ENCODE data around the gene GRB14.

GRB14 gene

DNA sequence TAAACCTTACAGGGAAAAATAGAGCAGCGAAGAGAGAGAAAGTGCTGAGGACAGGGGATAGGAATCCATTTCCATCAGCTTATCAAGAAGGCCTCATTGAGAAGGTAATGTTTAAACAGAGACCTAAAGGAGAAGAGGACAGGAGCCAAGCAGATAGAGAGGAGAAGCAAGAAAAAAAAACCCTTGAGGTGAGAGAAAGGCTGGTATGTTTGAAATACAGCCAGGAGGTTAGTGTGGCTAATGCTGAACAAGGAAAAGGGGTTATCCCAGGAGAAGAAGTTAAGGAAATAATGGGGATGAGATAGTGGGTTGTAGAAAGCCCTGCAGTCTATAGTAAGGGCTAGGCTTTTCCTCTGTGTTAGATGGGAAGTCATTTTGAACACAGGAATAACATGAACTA is 90.8 kb downstream of the GRB14 start:
- H3K9me3 ChIP-seq (ENCODE audit: low read length): no peaks in the 10 kb centered on the region
- H3K27me3 ChIP-seq (ENCODE audit: insufficient read depth, low read length): no peaks in the 10 kb centered on the region
- H2AFZ ChIP-seq (ENCODE audit: low read depth, low read length): no peak overlapping the region
- no peaks in the 10 kb centered on the region for H3K36me3 ChIP-seq (ENCODE audit: insufficient read depth, low read length)
- H3K4me1 ChIP-seq (ENCODE audit: insufficient read depth, low read length): no peaks in the 10 kb centered on the region
- no peak overlapping the region for H3K4me3 ChIP-seq (ENCODE audit: low read length)

DNA sequence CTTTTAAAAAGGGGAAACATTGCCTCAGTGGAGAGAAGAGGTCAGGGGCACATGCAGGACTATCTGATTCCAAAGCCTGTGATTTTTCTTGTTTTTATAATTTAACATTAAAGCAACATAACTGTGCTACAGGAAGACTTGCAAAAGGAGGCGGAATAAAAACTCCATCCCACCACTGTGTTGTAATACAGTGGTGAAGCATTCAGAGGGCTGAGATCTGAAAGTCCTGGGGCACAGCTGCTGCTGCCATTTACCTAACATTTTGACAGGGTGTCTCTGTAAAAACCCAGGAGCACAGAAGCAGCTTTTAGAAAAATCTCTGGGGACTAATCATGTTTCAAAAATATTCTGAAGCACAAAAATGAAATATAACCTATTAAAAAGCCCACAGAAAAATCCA is 97.6 kb downstream of the GRB14 start:
- H3K4me3 ChIP-seq (ENCODE audit: low read length): no peak overlapping the region
- H2AFZ ChIP-seq (ENCODE audit: low read depth, low read length): no peak overlapping the region
- H3K9me3 ChIP-seq (ENCODE audit: low read length): no peaks in the 10 kb centered on the region

DNA sequence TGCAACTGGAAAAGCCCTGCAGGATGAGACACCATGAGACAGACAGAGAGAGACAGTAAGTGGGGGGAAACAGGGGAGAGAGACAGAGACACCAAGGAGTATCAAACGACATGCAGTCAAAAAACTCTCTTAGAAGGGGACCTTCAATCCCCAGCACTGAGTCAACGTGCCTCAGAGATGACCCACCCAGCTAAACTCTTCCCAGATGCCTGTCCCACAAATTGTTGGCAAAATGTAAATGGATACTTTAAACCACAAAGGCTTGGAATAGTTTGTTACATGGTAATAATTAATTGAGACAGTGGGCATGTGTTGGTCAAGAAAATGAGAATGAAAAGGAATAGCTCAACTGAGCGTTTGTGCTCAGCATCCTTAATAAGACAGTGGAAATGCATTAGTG is 98.3 kb downstream of the GRB14 start:
- H3K9me3 ChIP-seq (ENCODE audit: low read length): no peaks in the 10 kb centered on the region
- H3K27me3 ChIP-seq (ENCODE audit: insufficient read depth, low read length): no peaks in the 10 kb centered on the region
- H3K4me1 ChIP-seq (ENCODE audit: insufficient read depth, low read length): no peaks in the 10 kb centered on the region
- no peak overlapping the region for H2AFZ ChIP-seq (ENCODE audit: low read depth, low read length)
- no peaks in the 10 kb centered on the region for H3K36me3 ChIP-seq (ENCODE audit: insufficient read depth, low read length)
- H3K4me3 ChIP-seq (ENCODE audit: low read length): no peak overlapping the region

More for the DNA sequence above, 97.6 kb downstream of the GRB14 start:
- Histone ChIP-seq H3K27me3 (ENCODE audit: insufficient read depth, low read length) (no peaks in the 10 kb centered on the region), H3K4me1 (ENCODE audit: insufficient read depth, low read length) (no peaks in the 10 kb centered on the region), H3K36me3 (ENCODE audit: insufficient read depth, low read length) (no peaks in the 10 kb centered on the region)

DNA sequence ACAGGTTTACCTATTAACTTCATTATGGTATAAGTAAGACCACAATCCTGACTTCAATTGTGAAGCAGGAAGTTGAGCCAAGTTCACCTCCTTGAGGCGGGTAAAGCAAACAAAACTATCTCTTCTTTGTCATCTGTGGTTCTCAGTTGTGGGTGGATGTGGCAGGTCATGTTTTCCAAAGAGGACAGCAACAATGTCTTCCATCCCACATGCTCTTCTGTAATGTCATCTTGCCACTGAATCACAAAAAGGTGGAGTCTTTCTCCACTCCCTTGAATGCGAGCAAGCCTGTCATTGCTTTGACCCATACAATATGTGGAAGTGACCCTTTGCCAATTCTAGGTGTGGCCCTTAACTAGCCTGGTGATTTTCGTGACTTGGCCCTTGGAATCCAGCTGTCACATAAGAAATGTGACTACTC is 98.7 kb downstream of the GRB14 start:
- H3K9me3 ChIP-seq (ENCODE audit: low read length): no peaks in the 10 kb centered on the region
- H3K27me3 ChIP-seq (ENCODE audit: insufficient read depth, low read length): no peaks in the 10 kb centered on the region
- no peak overlapping the region for H2AFZ ChIP-seq (ENCODE audit: low read depth, low read length)
- no peaks in the 10 kb centered on the region for H3K36me3 ChIP-seq (ENCODE audit: insufficient read depth, low read length)
- no peak overlapping the region for H3K4me3 ChIP-seq (ENCODE audit: low read length)
- no peaks in the 10 kb centered on the region for H3K4me1 ChIP-seq (ENCODE audit: insufficient read depth, low read length)

DNA sequence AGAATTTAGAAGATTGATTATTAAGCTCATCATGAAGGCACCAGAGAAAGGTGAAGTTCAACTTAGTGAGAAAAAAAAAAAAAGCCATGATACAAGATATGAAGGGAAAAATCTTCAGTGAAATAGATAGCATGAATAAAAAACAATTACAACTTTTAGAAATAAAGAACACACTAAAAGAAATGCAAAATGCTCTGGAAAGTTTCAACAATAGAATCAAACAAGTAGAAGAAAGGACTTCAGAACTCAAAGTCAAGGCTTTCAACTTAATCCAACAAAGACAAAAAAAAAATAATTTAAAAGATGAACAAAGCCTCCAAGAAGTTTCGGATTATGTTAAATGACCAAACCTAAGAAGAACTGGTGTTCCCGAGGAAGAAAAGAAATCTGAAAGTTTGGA is 105.5 kb downstream of the GRB14 start:
- Histone ChIP-seq H3K9me3 (ENCODE audit: low read length) (peaks cover 2% of the 10 kb centered on the region), H3K4me1 (ENCODE audit: insufficient read depth, low read length) (no peaks in the 10 kb centered on the region), H3K4me3 (ENCODE audit: low read length) (no peak overlapping the region), H2AFZ (ENCODE audit: low read depth, low read length) (no peak overlapping the region), H3K36me3 (ENCODE audit: insufficient read depth, low read length) (no peaks in the 10 kb centered on the region), H3K27me3 (ENCODE audit: insufficient read depth, low read length) (no peaks in the 10 kb centered on the region)

DNA sequence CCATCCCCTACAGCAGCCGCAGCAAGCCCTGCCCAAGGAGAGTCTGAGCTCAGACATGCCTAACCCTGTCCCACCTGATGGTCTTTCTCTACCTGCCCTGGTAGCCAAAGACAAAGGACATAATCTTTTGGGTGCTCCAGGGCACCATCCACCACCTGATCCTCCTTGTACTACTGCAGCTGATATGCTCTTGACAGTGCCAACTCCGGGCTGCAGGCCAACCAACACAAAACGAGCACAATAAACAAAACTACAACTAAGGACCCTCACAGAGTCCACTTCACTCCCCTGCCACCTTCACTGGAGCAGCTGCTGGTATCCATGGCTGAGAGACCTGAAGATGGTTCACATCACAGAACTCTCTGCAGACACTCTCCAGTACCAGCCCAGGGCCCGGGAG is 106.3 kb downstream of the GRB14 start:
- Histone ChIP-seq H2AFZ (ENCODE audit: low read depth, low read length) (no peak overlapping the region), H3K4me3 (ENCODE audit: low read length) (no peak overlapping the region), H3K36me3 (ENCODE audit: insufficient read depth, low read length) (no peaks in the 10 kb centered on the region), H3K27me3 (ENCODE audit: insufficient read depth, low read length) (no peaks in the 10 kb centered on the region), H3K9me3 (ENCODE audit: low read length) (peaks cover 2% of the 10 kb centered on the region), H3K4me1 (ENCODE audit: insufficient read depth, low read length) (no peaks in the 10 kb centered on the region)

DNA sequence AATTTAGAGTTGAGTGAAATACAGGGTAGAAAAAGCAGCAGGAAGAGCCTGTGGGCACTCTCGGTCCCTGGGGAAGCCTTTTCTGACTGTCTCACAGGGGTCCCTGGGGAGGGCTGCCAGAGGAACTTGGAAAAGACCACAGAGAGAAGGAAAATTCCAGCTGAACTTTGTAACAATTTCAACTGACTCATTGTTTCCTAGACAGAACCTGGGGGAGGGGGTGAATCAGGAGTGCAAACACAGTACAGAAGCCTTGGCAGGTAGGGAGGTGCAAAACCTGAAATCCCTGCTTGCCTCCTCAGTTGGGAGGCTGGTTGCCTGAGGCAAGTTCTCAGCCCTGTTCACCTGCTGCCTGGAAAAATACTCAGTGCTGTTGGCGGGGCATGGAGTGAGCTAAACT is 106.8 kb downstream of the GRB14 start:
- H3K4me3 ChIP-seq (ENCODE audit: low read length): no peak overlapping the region

DNA sequence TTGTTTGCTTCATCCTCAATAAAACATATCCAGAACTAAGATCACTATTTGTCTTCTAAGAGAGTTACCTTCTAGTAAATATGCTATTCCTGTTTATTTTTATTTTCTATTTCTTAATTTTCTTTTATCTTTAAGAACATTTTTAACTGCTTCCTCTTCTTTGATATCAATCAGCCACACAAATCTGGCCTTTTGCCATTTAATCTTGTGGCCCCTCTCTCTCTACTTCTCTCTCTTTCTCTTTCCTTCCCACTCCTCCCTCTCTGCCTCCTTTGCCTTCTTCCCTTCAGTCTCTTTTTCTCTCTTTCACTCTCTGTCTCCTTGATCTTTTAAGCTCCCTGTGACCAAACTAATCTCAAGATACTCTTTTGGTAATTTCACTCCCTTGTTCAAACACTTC is 108.4 kb downstream of the GRB14 start:
- H3K9me3 ChIP-seq (ENCODE audit: low read length): peaks cover 2% of the 10 kb centered on the region
- no peaks in the 10 kb centered on the region for H3K4me1 ChIP-seq (ENCODE audit: insufficient read depth, low read length)
- H2AFZ ChIP-seq (ENCODE audit: low read depth, low read length): no peak overlapping the region
- no peak overlapping the region for H3K4me3 ChIP-seq (ENCODE audit: low read length)
- no peaks in the 10 kb centered on the region for H3K27me3 ChIP-seq (ENCODE audit: insufficient read depth, low read length)
- no peaks in the 10 kb centered on the region for H3K36me3 ChIP-seq (ENCODE audit: insufficient read depth, low read length)

More for the DNA sequence above, 106.8 kb downstream of the GRB14 start:
- Histone ChIP-seq H3K4me1 (ENCODE audit: insufficient read depth, low read length) (no peaks in the 10 kb centered on the region), H3K27me3 (ENCODE audit: insufficient read depth, low read length) (no peaks in the 10 kb centered on the region), H2AFZ (ENCODE audit: low read depth, low read length) (no peak overlapping the region), H3K9me3 (ENCODE audit: low read length) (peaks cover 2% of the 10 kb centered on the region), H3K36me3 (ENCODE audit: insufficient read depth, low read length) (no peaks in the 10 kb centered on the region)

DNA sequence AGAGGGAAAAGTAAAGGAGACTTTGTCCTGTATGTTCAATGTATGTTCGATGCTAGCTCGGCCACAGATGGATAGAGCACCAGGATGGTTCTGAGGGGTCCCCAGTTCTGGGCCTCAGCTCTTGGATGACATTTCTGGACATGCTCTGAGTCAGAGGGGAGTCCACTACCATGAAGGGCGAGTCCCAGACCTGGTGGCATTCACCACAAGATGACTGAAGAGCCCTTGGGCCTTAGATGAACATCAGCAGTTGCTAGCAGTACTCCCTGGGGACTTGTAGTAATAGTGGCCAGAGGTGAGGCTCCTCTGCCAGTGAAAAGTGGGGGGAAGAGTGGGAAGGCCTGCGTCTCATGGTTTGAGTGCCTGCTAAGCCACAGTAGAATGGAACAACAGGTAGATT is 109.5 kb downstream of the GRB14 start:
- Histone ChIP-seq H3K36me3 (ENCODE audit: insufficient read depth, low read length) (no peaks in the 10 kb centered on the region), H3K9me3 (ENCODE audit: low read length) (peaks cover 2% of the 10 kb centered on the region), H3K27me3 (ENCODE audit: insufficient read depth, low read length) (no peaks in the 10 kb centered on the region), H2AFZ (ENCODE audit: low read depth, low read length) (no peak overlapping the region), H3K4me3 (ENCODE audit: low read length) (no peak overlapping the region), H3K4me1 (ENCODE audit: insufficient read depth, low read length) (no peaks in the 10 kb centered on the region)

DNA sequence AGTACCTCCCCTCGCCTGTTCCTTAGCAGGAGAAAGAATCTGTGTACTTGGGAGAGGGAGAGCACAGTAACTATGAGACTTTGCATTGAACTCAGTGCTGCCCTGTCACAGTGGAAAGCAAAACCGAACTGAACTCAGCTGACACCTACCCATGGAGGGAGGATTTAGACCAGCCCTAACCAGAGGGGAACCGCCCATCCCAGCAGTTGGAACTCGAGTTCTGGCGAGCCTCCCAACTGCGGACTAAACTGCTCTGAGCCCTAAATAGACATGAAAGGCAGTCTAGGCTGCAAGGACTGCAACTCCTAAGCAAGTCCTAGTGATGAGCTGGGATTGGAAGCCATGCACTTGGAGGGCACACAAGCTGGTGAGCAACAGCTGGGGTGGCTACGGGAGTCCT is 110.4 kb downstream of the GRB14 start:
- Histone ChIP-seq H3K4me1 (ENCODE audit: insufficient read depth, low read length) (no peaks in the 10 kb centered on the region), H2AFZ (ENCODE audit: low read depth, low read length) (no peak overlapping the region), H3K9me3 (ENCODE audit: low read length) (peaks cover 2% of the 10 kb centered on the region), H3K36me3 (ENCODE audit: insufficient read depth, low read length) (no peaks in the 10 kb centered on the region), H3K4me3 (ENCODE audit: low read length) (no peak overlapping the region), H3K27me3 (ENCODE audit: insufficient read depth, low read length) (no peaks in the 10 kb centered on the region)

DNA sequence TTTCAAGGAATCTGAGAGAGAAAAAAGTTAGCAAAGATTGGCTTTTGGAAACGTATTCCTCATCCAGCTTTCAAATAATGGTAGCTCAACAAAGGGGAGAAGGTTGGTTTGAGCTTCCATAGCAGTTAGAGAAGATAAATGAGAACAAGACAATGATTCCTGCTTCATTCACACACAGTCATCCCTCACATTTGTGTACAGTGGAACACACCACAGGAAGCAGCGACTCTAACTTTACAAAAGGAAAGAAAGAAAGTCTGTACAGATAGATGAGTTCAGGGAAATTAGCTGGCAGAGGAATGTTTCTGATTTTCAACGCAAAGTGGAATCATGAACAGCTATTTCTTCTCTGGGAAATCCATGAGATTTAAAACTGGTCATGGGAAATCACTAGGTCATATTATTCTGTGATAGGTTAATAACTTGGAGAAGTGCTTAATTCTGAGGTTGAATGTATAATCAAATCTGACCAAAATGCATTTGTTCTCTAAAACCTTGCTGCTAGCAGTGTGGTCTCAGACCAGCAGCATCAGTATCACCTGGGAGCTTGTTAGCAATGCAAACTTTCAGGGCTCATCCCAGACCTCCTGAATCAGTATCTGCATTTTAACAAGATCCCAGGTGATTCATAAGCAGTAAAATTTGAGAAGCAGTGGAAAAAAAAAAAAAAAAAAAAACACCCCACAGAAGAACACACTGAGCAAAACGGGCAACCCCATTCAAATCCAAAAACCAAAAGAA is 112.0 kb downstream of the GRB14 start:
- Histone ChIP-seq H3K4me1 (ENCODE audit: insufficient read depth, low read length) (no peaks in the 10 kb centered on the region), H3K4me3 (ENCODE audit: low read length) (no peak overlapping the region), H3K9me3 (ENCODE audit: low read length) (no peaks in the 10 kb centered on the region), H2AFZ (ENCODE audit: low read depth, low read length) (no peak overlapping the region), H3K36me3 (ENCODE audit: insufficient read depth, low read length) (no peaks in the 10 kb centered on the region), H3K27me3 (ENCODE audit: insufficient read depth, low read length) (no peaks in the 10 kb centered on the region)

DNA sequence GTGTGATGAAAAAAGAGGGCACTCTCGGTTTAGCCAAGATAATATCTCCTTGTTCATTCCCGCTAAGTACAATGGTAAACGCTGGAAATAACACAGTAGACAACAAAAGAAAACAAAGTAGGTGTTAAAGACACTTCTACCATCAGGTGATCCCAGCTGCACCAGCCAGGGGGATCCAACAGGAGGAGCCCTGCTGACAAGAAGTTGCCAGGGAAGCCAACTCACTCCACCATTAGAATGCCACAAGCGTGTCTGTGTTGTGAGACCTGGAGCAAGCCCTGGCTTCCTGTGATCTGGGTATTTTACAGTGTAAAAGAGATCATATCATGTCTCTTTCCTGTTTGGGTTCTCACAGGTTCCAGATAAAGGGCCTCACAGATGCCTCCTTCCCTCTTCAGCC is 117.0 kb downstream of the GRB14 start:
- Histone ChIP-seq H3K9me3 (ENCODE audit: low read length) (no peaks in the 10 kb centered on the region), H2AFZ (ENCODE audit: low read depth, low read length) (no peak overlapping the region), H3K27me3 (ENCODE audit: insufficient read depth, low read length) (no peaks in the 10 kb centered on the region)

DNA sequence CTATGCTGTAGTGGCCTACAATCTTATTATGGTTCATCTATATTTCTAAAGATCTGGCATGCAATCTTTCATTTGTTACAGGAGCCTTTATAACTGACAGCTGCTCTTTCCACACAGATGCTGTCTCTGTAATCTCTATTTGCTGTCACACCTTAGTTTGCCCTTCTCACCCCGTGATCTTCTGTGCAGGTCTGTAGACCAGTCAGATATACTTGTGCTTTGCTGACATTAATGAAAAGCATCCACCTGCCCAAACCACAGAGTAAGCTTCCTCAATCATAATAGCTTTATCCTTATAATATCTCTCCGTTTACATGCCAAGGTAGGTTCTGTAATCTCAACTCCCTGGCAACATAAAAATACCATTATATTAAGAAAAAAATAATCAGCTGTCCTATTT is 122.4 kb downstream of the GRB14 start:
- Histone ChIP-seq H3K9me3 (ENCODE audit: low read length) (no peaks in the 10 kb centered on the region), H3K4me3 (ENCODE audit: low read length) (no peak overlapping the region), H3K4me1 (ENCODE audit: insufficient read depth, low read length) (no peaks in the 10 kb centered on the region), H3K27me3 (ENCODE audit: insufficient read depth, low read length) (no peaks in the 10 kb centered on the region), H2AFZ (ENCODE audit: low read depth, low read length) (no peak overlapping the region), H3K36me3 (ENCODE audit: insufficient read depth, low read length) (no peaks in the 10 kb centered on the region)

More for the DNA sequence above, 117.0 kb downstream of the GRB14 start:
- no peaks in the 10 kb centered on the region for H3K4me1 ChIP-seq (ENCODE audit: insufficient read depth, low read length)
- no peak overlapping the region for H3K4me3 ChIP-seq (ENCODE audit: low read length)
- no peaks in the 10 kb centered on the region for H3K36me3 ChIP-seq (ENCODE audit: insufficient read depth, low read length)

DNA sequence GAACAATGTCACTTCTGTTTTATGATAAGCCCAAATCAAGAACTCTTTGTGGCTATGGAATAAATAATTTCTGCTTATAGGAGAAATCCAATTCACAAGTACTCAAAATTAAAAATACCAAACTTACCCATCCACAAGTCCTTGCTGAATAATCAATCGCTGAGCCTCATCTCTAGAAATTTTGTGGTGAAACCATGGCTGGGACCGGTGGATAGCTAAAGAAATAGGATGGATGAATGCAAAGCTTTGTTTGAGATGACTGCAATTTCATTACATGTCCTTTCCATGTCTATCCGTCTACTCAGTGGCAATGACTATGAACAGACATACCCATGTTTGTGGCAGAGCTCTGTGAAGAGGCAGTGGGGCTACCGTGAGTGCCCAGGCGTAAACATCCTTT is 124.4 kb downstream of the GRB14 start:
- Histone ChIP-seq H2AFZ (ENCODE audit: low read depth, low read length) (no peak overlapping the region), H3K9me3 (ENCODE audit: low read length) (no peaks in the 10 kb centered on the region), H3K4me3 (ENCODE audit: low read length) (no peak overlapping the region), H3K4me1 (ENCODE audit: insufficient read depth, low read length) (no peaks in the 10 kb centered on the region), H3K36me3 (ENCODE audit: insufficient read depth, low read length) (no peaks in the 10 kb centered on the region), H3K27me3 (ENCODE audit: insufficient read depth, low read length) (no peaks in the 10 kb centered on the region)

All from neuron (in vitro differentiated cells).